Measurements from ENCODE around the gene ACIN1. TPM values are rescaled to one million over a fixed set of nuclear protein-coding genes. Genes with fewer than 3 reads are reported as not detected.

The ACIN1 gene
- total RNA-seq, 1 donor from 2014 or later: 263 TPM

DNA sequence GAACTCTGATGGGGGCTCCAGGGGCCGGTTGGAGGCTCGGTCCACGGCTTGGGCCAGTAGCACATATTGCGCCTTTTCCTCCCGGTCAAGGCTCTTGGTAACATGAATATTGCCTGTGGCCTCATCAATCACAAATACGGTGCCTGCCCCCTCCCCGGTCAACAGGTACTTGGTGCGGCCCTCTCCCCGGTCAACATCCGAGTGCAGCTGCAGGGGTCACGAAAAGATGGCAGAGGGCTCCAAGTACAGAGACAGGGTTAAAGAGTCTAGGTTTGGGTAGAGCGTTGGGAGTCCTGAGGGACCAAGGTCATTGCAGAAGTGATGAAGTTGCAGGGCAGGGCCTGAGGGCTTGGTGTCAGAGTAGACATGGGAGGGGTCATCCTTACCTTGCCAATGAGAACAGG lies 39.8 kb downstream of the ACIN1 start:
- Mint-ChIP-seq H3K36me3 (ENCODE audit: low read depth) (peaks cover 21% of the 10 kb centered on the region), H3K27me3 (peaks cover 2% of the 10 kb centered on the region), H3K4me3 (no peak overlapping the region), H3K4me1 (peaks cover 18% of the 10 kb centered on the region), H3K27ac (no peak overlapping the region), H3K9me3 (no peaks in the 10 kb centered on the region)
- ChIA-PET CTCF (interaction anchor here (1.8 to 10.5 kb wide), 4 partner anchors 14 to 82 kb away, joined by 6 to 284 read pairs (median 14); partner anchors contain the start of gene AJUBA), POLR2A (interaction anchor here (2.0 to 2.2 kb wide), 2 partner anchors 48 to 73 kb away, joined by 8 to 11 read pairs; partner anchors contain the start of gene AJUBA)
- ATAC-seq (ENCODE audit: low read depth) (no peak), DNase-seq (no peak)
- TF ChIP-seq, protein P1, sequence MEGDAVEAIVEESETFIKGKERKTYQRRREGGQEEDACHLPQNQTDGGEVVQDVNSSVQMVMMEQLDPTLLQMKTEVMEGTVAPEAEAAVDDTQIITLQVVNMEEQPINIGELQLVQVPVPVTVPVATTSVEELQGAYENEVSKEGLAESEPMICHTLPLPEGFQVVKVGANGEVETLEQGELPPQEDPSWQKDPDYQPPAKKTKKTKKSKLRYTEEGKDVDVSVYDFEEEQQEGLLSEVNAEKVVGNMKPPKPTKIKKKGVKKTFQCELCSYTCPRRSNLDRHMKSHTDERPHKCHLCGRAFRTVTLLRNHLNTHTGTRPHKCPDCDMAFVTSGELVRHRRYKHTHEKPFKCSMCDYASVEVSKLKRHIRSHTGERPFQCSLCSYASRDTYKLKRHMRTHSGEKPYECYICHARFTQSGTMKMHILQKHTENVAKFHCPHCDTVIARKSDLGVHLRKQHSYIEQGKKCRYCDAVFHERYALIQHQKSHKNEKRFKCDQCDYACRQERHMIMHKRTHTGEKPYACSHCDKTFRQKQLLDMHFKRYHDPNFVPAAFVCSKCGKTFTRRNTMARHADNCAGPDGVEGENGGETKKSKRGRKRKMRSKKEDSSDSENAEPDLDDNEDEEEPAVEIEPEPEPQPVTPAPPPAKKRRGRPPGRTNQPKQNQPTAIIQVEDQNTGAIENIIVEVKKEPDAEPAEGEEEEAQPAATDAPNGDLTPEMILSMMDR (IDR thresholded peaks at IDR 0.05): no peak
- intact Hi-C loops (cut with micrococcal nuclease): loop anchor here (5.0 to 10.0 kb wide), 4 partner anchors 33 to 740 kb away; partner anchors contain the start of gene LRP10

DNA sequence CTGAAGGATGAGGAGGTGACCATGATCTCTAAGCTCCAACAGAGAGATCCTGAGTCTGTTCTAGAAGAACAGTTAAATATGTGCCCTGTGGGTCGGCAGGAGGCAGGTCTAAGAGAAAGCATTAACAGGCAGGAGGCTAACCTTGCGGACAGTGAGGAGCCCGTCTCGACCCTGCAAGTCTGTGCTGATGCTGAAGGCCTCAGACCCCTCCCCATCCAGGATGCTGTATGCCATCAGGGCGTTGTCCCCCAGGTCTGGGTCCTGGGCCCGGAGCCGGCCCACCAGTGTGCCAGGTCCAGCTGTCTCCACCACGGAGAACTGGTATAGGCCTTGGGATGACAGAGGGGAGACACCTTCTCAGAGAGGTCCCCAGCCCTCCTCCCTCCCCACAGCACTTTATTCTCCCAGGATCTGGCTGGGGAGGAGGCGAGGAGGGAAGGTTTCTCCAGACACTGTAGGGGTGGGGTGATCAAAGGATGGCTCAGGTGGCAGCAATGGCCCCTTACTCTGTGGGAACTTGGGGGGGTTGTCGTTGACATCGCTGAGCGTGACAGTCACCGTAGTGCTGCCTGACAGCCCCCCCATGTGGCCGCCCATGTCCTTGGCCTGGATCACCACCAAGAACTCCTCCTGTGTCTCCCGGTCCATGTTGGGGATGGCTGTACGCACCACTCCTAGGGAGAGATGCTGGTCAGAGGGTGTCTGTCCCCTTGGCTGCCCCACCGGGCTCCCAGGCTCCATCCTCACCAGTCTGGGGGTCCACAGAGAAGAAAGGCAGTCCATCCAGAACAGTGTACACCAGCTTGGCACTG lies 40.7 kb downstream of the ACIN1 start:
- intact Hi-C loops (cut with micrococcal nuclease): loop anchor here (10.0 kb wide), 1 partner anchor 739 kb away; no protein-coding TSS in a partner anchor
- no peak for DNase-seq
- Mint-ChIP-seq H3K4me1 (peaks cover 18% of the 10 kb centered on the region), H3K9me3 (no peaks in the 10 kb centered on the region), H3K4me3 (no peak overlapping the region), H3K27ac (no peak overlapping the region), H3K36me3 (ENCODE audit: low read depth) (peaks cover 11% of the 10 kb centered on the region), H3K27me3 (peaks cover 2% of the 10 kb centered on the region)
- POLR2A ChIA-PET: interaction anchor here (0.6 kb wide), 1 partner anchor 59 kb away, joined by 5 read pairs; no protein-coding TSS in a partner anchor
- no peak for ATAC-seq (ENCODE audit: low read depth)
- CTCF ChIA-PET: interaction anchor here (0.8 to 10.5 kb wide), 6 partner anchors 59 to 82 kb away, joined by 3 to 284 read pairs (median 8); partner anchors contain the start of gene AJUBA
- TF ChIP-seq, protein P1 (IDR thresholded peaks at IDR 0.05): no peak

DNA sequence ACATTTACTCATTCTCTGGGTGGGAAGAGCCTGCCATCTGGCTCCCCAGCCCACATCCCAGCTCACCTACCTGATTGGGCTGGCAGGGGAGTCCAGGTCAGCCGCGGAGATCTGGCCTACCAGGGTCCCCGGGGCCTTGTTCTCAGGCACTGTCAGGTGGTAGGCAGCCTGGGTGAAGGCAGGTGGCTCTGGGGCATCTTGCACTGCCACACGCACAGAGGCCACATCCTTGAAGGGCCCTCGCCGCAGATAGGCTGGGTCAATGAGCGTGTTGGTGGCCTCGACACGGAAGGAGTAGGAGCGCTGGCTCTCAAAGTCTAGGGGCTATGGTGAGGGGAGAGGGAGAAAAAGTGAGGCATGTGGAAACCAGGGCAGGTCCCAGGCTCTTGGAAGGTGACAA lies 41.5 kb downstream of the ACIN1 start:
- ChIA-PET POLR2A (interaction anchor here (0.6 kb wide), 1 partner anchor 29 kb away, joined by 3 read pairs; no protein-coding TSS in a partner anchor), CTCF (interaction anchor here (1.1 to 2.4 kb wide), 3 partner anchors 58 to 81 kb away, joined by 4 to 9 read pairs (median 7); no protein-coding TSS in a partner anchor)
- TF ChIP-seq, protein P1 (IDR thresholded peaks at IDR 0.05): no peak
- DNase-seq: no peak
- Mint-ChIP-seq H3K36me3 (ENCODE audit: low read depth) (peaks cover 5% of the 10 kb centered on the region), H3K27me3 (peaks cover 2% of the 10 kb centered on the region), H3K4me1 (peaks cover 18% of the 10 kb centered on the region), H3K27ac (no peak overlapping the region), H3K9me3 (no peaks in the 10 kb centered on the region), H3K4me3 (no peak overlapping the region)
- no peak for ATAC-seq (ENCODE audit: low read depth)
- intact Hi-C loops (cut with micrococcal nuclease): loop anchor here (10.0 kb wide), 1 partner anchor 739 kb away; no protein-coding TSS in a partner anchor

DNA sequence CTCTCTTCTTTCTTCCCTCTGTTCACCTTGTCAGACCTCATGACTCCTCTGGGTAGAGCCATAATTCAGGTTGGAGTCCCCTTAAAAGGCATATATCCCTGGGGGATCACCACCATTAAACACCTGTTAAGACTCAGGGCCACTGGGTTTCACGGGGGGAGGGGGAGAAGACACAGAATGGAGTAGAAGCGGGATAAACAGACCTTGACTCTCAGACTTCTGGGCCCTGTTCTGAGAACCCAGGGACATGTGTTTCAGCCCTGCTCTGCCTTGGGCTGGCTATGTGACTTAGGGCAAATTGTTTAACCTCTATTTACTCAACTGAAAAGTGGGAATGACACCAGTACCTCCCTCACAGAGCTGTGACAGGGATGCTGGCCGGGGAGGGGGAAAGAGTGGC lies 42.3 kb downstream of the ACIN1 start:
- Mint-ChIP-seq H3K27me3 (peaks cover 2% of the 10 kb centered on the region), H3K4me3 (no peak overlapping the region), H3K36me3 (ENCODE audit: low read depth) (no peaks in the 10 kb centered on the region), H3K4me1 (peaks cover 13% of the 10 kb centered on the region), H3K27ac (no peak overlapping the region), H3K9me3 (no peaks in the 10 kb centered on the region)
- intact Hi-C loops (cut with micrococcal nuclease): loop anchor here (10.0 kb wide), 1 partner anchor 738 kb away; no protein-coding TSS in a partner anchor
- ATAC-seq (ENCODE audit: low read depth): no peak
- ChIA-PET POLR2A (interaction anchor here (0.6 kb wide), 1 partner anchor 30 kb away, joined by 3 read pairs; no protein-coding TSS in a partner anchor), CTCF (interaction anchor here (0.9 to 1.7 kb wide), 4 partner anchors 58 to 81 kb away, joined by 4 to 7 read pairs (median 4); no protein-coding TSS in a partner anchor)
- DNase-seq: no peak
- TF ChIP-seq, protein P1 (IDR thresholded peaks at IDR 0.05): no peak

Data from activated B cell treated with CpG ODN at 0.5 μM for 24 hours (primary cell).